COLO668 (cell line): ENCODE measurements around the gene POLL.
A peak's percentile ranks its signal among the peaks of the same experiment; 100 is the strongest.
"Not testable (repeated sequence)": the region's sequence is repeated elsewhere in the genome, so short reads cannot be mapped to it uniquely, and the experiment has no call there.

Experiments used
- DNase-seq: peaks from one replicate; lab custom pipeline; 2025; ENCODE audit not compliant: unreplicated experiment; lab: John Stamatoyannopoulos, UW

The POLL gene

GRCh38 chr10:101611096-101611905, 23.2 kb upstream of the POLL start:
- no peak for DNase-seq

GRCh38 chr10:101609481-101609880, 21.4 kb upstream of the POLL start:
- no peak for DNase-seq

- no peak for DNase-seq
Observed at GRCh38 chr10:101607124-101607523, 19.1 kb upstream of the POLL start.

- DNase-seq: peak; percentile 58
Observed at GRCh38 chr10:101602761-101603398, 14.8 kb upstream of the POLL start.

- peak; percentile 77 for DNase-seq
Observed at GRCh38 chr10:101601541-101601940, 13.5 kb upstream of the POLL start.

GRCh38 chr10:101597091-101597900, 9.2 kb upstream of the POLL start:
- no peak for DNase-seq

GRCh38 chr10:101595591-101596433, 7.8 kb upstream of the POLL start:
- DNase-seq: peak; percentile 36

- not testable (repeated sequence) for DNase-seq
Observed at GRCh38 chr10:101593331-101593730, 5.3 kb upstream of the POLL start.

GRCh38 chr10:101588879-101589278, 822 bp upstream of the POLL start:
- no peak for DNase-seq

GRCh38 chr10:101585841-101586240, 2.2 kb downstream of the POLL start:
- no peak for DNase-seq

GRCh38 chr10:101580486-101581399, 7.3 kb downstream of the POLL start:
- no peak for DNase-seq

GRCh38 chr10:101579516-101579870, 8.6 kb downstream of the POLL start:
- no peak for DNase-seq

GRCh38 chr10:101578803-101579515, 9.1 kb downstream of the POLL start:
- DNase-seq: no peak

- DNase-seq: no peak
Observed at GRCh38 chr10:101578192-101578591, 9.9 kb downstream of the POLL start.

GRCh38 chr10:101577121-101577871, 10.8 kb downstream of the POLL start:
- no peak for DNase-seq

- no peak for DNase-seq
Observed at GRCh38 chr10:101576211-101576863, 11.7 kb downstream of the POLL start.

- no peak for DNase-seq
Observed at GRCh38 chr10:101575580-101576210, 12.4 kb downstream of the POLL start.

- DNase-seq: no peak
Observed at GRCh38 chr10:101575091-101575490, 13.0 kb downstream of the POLL start.
